H4 (cell line): ENCODE measurements around the gene RIC3. TPM values are rescaled to one million over a fixed set of nuclear protein-coding genes. Genes with fewer than 3 reads are reported as not detected.
A peak's percentile ranks its signal among the peaks of the same experiment; 100 is the strongest.

Experiments
- DNase-seq: peaks from one replicate; pipeline ENCODE4 v3.0.0-alpha.2; 2015; ENCODE audit warnings: low spot score
- total RNA-seq: library from RNA; depleted of rRNA; stranded (reverse); fragments of >200 nt; shearing (Covaris generic); gene quantifications from 2 replicates; pipeline ENCODE4 v1.2.3, GENCODE V29; 2014

Gene RIC3
- total RNA-seq, 1 experiment from 2014 or later: 1.1 TPM

DNA sequence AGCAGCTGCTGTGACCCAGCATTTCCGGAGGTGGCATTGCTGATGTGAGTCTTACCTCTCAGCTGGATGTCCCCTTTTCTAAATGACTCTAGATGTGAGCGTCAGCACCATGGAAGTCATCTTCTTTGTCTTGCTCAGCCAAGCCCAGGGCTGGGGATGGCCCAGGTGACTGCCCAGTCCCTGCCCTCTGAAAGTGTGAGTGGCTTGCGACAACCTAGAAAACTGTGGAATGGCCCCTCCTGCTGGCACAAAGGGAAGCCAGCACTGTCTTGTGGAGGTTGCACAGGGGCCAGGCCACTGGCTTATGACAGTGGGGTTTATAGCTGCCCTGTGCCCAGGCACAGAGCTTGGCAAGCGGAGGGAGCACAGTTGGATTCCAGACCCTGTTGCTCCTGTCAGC, 81.6 kb downstream of the RIC3 start:
- no peak for DNase-seq

DNA sequence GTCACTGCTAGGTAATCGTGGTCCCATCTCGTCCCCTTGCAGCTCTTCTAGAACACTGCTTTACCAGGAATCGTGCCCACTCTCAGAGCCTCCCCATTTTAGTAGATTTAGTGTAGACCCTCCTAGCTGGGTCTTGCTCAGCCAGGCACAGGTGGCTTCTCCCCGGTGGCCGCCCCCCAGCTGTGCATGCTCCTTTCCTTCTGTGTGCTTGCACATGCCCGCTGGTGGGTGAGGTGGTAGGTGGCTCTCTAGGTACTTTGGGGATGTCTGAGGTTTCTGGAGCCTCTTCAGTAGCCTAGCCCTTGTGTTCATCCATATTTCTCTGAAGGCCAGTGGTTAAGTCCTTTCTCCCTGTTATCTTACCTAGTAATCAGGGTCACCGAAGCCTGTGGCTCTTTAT, 82.3 kb downstream of the RIC3 start:
- no peak for DNase-seq

DNA sequence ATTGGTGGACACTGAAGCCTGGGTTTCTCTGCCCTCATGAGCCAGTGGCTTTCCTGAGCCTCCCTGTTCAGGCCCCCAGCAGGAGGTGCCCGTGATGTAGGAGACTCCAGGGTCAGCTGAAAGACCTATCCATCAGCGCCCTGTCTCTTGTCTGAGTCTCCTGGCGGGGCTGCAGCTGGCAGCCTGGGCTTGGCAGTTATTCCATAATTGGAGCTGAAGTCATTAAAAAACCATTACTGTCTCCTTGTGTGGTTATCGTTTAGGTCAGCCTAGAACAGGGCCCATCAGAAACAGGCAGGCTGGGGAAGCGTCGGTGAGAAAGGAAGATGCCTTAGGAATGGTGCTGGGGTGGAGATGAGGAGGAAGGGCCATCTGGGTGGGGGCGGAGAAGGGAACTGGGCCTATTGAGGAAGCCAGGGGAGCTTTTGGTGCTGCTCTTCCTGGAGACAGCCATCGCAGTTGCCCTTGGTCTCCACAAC, 82.8 kb downstream of the RIC3 start:
- no peak for DNase-seq

DNA sequence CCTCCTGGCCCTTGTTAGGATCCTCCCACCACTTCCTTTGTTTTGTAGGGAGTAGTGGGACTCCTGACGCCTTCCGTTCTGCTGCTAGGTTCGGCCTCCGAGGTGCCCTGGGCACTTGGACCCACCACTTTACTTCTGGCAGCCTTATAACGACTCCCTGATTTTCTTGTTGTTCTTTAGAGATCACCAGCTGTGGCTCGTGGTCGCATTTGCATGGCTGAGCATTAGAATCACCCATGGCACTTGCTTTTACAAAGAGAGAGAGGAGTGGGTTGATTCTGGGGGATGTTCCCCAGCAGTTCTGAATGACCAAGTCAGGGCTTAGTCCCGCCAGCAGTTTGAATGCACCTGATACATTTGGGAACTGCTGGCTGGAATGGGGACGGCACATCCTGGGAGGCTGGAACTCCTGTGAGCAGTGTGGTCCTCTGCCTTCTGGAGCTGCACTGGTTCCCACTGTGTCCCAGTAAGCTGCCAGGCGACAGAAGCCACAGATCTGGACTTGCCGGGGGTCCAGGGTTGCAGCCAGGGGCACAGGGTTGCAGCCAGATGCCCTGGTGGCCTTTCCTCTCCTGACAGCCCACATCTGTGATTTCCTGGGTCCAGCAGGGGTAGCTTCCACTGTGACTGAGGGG, 83.7 kb downstream of the RIC3 start:
- DNase-seq: no peak

DNA sequence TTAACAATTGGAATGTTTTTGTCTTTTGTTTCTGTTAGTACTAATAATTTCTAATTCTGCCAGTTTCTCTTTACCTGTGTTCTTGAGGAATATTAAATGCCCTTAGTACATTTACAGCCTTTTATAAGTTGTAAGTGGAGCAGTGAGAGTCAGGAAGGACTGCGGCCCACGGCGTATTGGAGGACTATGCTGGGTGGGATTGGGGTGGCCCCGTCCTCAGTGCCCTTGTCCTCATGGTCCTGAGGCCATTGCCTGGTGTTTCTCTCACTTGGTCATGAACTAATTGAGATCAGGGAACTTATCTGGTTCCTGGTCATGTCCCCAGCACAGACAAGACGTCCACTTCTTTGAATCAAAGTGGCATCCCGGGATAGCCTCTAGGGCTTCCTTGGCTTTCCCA, 84.5 kb downstream of the RIC3 start:
- DNase-seq: no peak

DNA sequence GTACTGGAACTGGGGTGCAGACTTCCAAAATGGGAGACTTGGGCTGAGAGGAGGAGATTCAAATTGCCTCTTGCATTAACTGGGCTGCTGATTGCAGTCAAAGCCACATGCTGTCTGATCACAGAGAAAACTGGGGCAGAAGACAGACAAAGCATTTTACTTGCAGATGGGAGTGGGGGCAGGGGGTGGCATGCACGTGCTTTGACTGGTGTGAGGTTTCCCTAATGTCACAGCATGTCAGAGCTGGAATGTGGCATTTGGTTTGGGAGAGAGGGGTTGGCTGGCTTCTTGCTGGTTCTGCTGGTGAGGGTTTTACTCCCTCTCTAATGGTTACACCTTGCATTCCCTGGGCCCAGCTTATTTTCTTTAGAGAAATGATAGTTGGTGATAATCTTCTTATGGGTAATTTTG, 84.9 kb downstream of the RIC3 start:
- no peak for DNase-seq

DNA sequence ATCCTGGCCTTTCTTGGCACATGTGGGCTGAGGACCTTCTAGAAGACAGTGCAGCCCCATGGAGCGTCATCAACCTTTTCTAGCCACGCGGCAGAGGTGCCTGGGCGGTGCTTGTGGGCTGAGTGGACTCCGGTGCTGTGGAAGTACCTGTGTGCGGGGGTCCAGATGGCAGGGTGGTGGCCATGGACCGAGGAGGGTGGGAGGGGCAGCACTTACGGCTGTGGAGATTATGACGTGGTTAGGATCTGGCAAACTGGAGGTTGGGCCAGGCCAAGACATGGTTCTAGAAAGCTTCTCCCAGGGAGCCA, 85.8 kb downstream of the RIC3 start:
- no peak for DNase-seq

DNA sequence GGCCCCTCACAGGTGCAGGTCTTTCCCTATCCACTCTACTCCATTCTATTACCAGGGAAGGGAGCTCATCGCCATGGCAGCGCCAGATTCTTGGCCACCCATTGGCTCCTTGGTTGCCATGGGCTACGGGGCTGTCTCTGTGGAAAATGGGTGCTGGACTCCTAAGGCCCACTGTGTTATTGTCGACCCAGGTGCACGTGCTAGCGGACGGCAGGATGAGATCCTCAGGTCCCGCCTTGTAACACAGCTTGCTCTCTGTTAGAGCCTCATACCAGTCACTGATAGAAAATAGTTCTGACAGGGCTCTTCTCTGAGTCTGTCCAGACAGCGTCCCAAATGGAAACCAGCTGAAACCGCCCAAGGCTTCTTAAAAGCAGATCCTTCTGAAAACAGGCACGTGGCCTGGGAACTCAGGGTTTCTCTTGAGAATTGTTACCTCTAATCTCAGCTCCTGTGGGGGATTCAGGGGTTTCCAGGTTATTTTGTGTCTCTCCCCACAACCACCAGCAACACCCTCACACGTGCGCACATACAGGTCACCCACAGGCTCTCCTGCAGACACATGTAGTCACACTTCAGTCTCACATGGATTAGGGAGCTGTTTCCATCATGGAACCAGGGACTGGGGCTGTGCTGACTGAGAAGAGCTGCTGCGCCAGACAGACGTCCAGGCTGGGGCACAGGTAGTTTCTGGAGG, 86.3 kb downstream of the RIC3 start:
- no peak for DNase-seq

DNA sequence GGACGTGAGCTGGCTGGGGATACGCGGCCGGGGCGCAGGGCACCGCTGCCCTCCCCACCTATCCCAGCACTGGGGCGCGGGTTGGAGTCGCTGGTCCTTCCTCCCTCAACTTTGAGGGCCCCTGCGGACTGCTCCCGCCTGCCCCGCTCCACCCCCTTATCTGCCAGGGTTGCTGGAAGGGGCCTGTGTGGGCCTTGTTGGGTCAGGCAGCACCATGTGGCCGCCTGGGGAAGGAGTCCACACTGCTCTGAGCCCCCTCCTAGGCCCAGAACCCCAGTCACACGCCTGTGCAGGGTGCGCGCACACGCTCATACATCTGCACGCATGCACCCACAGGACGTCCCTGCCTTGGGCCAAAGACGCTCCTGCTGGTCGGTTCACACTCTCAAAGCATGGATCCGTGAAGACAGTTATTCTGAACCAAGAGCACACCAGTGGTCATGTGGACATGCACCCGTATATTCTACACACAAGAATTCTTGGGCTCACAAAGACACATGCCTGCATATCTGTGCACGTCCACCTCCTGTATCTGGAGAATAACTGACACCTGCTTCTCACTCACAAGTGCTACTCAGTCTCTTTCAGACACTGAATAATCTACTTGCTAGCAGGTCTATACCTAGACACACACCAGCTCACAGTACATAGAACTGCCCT, 87.1 kb downstream of the RIC3 start:
- DNase-seq: no peak

DNA sequence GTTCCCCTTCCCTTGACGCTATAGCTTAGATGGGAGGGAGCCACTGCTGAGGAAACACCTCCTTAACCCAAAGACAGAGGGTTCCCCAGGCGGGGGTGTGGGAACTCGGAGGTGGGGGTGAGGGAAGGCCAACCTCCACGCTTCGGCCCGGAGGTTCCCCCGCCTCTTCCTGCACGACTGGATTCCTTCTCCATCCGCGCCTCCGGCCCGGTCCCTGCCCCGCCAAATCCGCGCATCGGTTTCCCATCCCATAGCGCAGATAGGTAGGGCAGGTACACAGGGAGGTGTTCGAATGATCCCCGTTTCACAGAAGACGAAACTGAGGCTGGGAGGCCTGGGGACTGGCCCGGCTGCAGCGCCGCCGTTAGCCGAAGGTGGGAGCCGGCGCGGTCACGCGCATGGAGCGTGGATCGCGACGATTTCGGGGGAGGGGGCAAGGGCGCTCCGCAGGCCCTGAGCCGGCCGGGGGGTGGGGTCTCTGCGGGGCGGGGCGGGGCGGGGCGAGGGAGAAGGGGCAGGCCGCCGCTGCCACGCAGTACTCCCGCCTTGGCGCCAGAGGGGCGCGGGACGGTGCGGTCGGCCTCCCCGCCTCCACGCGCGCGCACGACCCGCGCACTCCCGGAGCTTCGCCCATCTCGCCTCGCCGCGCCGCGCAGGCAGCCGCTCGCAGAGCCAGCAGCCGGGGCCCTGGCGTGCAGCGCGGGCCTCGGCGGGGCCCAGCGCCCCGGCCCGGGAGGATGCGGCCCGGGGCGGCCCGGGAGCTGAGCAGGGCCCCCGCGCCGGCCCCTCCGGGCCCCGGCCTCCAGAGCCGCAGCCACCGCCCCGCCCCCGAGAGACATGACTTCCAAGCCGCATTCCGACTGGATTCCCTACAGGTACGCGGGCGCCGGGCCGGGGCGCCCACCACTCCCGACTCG, 87.9 kb downstream of the RIC3 start, which contains the start of gene TUB:
Gene TUB, plus strand, starts transcription at position 538 of the 917 bp plus-strand sequence. Its CDS starts 300 bp downstream, at position 838.
- DNase-seq: no peak

DNA sequence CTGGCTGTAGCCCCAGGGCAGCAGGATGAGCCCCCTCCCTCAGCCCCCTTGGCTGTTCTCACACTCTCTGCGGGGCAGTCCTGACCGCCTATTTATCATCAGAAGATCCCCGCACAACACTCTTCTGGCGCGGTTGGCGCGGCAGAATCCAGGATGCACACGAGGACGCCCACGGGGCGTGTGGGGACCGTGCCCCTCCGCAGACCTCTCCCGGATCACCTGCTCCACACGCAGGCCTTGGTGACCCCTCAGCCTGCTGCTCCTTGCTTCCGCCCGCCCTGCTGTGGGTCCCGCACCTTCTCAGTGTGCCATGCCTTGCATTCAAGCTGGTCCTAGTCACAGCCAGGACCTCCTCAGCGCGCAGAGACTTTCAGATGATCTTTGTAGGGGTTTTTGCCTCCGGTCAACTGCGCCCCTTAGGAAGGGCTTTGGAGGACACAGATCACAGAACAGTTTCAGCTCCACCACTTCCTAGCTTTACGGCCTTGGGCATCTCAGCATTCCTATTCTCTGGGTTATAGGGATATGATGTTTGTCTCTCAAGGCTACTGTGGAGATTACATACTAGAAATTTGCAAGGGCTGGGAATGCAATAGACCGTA, 88.7 kb downstream of the RIC3 start:
- no peak for DNase-seq

DNA sequence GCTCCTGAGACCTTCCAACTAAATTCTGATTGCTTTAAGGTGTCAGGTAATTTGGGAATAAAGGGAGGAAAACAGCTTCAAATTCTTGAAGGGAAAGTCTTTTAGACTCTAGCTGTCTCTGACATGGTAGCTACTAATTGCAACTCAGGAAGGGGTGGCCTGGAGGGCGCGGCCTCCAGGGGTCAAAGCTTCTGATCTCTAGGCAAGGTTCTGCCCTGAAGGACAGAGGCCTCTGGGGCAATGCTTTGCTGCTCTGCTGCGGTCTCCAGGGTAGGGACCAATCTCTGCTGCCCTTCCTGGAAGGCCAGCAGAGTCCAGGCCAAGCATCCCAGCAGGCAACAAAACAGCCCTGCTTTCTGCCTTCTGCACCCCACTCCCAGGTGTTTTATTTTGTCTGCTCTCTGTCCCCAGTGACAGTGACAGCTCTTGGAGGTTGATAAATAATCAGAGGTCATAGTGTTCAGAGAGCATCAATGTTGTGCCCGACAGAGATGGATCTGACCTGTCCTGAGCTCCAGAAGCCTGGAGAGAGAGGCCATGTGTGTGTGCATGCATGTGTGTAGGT, 89.6 kb downstream of the RIC3 start:
- DNase-seq: no peak

DNA sequence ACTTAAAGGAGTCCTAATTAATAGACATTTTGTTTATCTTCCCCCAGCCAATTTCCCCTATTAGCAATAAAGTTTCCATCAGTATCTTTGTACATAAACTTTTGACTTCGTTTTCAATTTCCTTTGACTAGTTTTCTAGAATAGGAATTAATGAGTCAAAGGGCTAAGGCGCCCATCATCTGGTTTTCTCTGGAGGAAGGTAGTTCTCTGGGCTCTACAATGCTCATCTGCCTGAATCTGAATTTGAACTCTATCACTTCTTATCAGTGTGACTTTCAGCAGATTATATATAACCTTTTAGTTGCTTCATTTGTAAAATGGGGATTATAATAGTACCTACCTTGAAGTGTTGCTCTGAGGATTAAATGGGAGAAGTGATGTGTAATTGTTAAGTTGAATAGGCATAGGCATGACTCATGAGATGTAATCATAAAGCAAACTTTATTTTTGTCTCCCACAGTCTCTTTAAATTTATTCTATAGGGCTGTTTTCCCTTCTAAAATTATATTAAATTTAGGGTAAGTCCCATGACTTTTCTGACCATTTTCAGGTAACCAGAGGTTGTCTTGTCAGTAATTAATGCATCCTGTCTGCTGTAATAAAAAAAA, 93.6 kb downstream of the RIC3 start:
- DNase-seq: no peak

DNA sequence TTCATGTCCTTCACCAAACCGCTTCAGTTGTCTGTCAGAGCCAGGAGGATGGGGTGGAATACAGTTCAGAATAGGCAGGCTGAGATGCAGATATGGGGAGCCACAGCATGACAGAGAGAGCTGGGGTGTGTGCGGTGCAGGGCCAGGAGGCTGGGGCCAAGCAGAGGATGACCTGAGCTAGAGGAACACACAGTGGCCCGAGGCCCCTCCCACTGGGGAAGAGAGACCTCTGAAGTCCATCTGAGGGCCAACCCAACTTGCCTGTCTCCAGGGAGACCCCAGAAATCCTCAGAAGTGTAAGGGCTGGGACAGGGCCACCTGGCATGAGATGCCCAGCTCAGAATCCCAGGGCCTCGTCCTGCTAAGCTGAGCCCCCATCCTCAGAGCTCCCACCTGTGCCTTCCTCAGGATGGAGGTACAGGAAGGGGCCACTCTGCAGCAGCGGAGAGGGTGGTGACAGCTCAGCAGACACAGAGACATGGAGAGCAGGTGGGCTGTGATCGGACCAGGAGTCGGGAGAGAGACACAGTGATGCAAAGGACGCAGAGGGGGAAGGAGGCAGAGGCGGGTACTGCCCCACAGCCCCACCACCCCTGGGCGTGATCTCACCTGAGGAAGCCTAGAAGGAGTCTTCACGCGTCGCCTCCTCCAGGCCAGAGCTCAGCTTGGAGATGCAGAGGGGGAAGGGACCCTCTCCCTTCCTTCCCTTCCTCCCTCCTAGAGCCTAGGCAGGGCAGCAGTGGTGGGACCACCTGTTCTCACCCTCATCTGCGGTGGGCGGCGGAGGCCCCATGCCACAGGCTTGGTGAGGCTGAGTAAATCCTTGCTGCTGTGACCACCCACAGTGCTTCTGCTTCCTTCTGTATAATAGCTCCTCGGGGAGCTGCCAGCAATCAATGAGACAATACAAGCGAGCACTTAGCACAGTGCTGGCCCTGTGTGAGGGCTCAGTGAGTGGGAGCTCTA, 96.9 kb downstream of the RIC3 start:
- DNase-seq: no peak

DNA sequence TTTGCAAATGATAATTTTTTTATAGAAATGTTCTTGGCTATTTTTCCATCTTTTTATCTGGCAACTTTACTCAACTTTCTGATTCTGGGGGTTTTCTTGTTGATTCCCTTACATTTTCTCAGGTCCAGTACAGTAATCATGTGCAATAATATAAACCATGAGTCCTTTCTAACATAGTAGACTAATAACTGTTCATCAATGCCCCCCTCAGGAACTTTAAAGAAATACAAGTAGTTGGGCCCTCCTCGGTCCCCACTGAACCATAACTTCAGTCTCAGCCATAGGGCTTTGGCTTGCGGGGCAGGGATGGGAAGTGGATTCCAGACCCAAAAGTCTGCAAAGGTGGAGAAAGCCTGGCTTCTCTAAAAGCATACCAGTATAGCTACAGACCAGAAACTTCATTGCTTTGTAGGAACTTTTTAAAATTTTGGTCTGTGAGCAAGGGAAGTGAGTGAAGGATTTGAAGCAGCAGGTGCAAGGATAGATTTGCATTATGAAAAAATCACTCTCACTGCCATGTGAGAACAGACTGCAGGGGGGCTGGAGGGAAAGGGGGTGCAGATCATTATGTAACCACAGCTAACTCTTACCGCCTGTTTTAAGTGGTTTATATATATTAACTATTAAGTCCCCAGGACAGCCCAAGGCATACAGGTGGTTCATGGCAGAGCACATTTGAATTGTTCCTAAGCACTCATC, 98.3 kb downstream of the RIC3 start:
- no peak for DNase-seq

DNA sequence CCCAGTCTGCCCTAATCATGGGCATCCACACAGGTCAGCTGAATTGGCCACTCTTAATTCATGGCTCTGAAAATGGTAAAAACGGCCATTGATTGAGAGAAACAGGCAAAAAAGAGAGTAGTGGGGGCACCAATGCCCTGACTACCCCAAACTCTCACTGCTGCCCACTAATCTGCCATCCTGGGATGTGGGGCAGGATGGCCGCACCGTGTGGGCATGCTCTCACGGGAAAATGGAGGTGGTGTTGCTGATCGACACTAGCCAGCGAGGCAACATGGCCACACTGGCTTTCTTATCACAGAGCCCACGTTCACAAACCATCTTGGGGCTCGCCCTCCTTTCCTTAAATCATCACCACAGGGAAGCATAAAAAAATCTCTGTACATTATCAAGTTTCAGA, 99.1 kb downstream of the RIC3 start:
- DNase-seq: no peak

DNA sequence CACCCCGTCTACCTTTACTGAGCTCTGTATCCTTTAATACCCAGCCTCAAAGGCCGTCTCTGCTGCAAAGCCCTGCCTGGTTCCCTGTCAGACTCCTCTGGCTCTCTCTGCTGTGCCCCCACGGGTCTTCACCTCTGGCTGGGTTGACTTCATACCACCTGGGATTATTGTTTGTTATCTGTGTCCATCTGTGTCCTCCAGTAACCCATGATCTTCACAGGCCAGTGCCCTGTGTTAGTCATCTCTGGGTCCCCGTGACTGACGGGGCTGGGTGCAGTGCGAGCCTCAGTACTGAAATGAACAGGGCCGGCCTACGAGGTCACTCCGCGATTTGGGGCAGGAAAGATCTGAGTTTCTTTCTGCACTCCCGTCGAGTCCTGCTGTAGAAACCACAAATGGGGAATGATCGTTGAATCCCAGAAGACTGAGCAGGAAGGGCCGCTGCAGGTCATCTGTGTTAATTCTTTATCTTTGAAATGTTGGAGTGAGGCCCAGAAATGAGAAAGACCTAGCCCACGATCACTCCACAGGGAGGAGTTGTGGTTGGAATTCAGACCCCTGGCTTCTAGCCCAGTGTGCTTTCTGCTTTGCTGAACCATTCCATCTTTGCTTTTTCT, 100.1 kb downstream of the RIC3 start:
- peak; percentile 88 for DNase-seq

DNA sequence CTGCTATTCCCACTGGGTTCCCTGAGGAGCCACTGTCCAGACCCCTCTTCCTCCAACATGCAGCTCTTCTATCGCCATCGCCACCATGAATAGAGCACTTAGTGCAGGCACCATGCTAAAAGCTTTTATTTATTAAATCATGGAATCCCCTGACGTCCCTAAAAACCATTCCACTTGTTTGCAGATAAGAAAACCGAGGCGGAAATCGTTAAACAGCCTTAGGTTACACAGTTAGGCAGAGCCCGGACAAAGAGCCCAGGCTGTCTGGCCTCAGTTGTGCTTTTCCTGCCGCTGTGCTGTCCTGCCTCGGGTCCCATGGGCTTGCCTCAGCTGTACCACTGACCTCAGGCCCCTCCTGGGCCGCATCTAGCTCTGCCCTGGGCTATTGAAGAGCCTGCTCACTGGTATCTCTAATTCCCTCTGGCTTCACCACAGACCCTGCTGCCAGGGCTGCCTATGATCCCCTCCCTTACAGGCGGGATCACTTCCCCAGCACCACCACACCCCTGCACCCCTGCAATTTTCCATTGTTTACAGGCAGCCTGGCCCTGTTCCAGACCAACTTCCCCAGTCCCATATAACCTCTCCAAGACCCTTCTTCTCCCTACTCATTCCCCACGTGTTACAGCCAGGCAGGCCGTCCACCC, 100.8 kb downstream of the RIC3 start:
- no peak for DNase-seq
